HepG2 (cell line): Measurements from ENCODE around the gene CRAMP1. TPM values are rescaled to one million over a fixed set of nuclear protein-coding genes. Genes with fewer than 3 reads are reported as not detected.

Source experiments
- ATAC-seq: fragments of 200-7000 bp; cut with Tn5 transposase; 3 replicates; pipeline ENCODE4 v1.9.1; 2020; ENCODE audit warnings: mild to moderate bottlenecking, moderate library complexity
- BruUV-seq: library from RNA; stranded (reverse); fragments of 400-500 nt; replicated peaks from 2 replicates; lab custom pipeline; 2021; lab: Mats Ljungman, UMichigan
- CTCF ChIA-PET: fragments of 300-600 bp; formaldehyde crosslinking; extraction: SDS; loops from one replicate; lab custom pipeline; 2021; ENCODE audit warnings: low total read pairs, inconsistent platforms, low intra/inter-chr PET ratio; lab: Yijun Ruan, JAX
- POLR2A ChIA-PET: fragments of 350-600 bp; sonication (Branson Sonifier 250); formaldehyde crosslinking; loops from one replicate; lab custom pipeline; 2020; ENCODE audit warnings: antibody characterized with exemption, inconsistent platforms; lab: Yijun Ruan, JAX
- DNase-seq: peaks from one replicate; pipeline ENCODE4 v3.0.0-alpha.2; 2015; ENCODE audit warnings: low spot score
- FAIRE-seq: peaks from 3 replicates; lab custom pipeline; 2011; peaks lifted over from hg19 to GRCh38; lab: Jason Lieb, UNC
- H2AFZ ChIP-seq: one replicate; pipeline ENCODE4 v1.6.1; 2011; ENCODE audit warnings: low read length, inconsistent platforms
- H3K27ac ChIP-seq: fragments of 300-600 bp; 3 replicates; pipeline ENCODE4 v1.8.0; 2011; ENCODE audit warnings: mixed run types, mild to moderate bottlenecking, mixed read lengths, low read length, inconsistent platforms; ENCODE audit not compliant: insufficient read depth; ENCODE audit errors: extremely low read length
- H3K27me3 ChIP-seq, 2 experiments: fragments of 200-600 bp in 1 of 2; 2 replicates in 1 of 2; 3 replicates in 1 of 2; pipeline versions ENCODE4 v1.6.0 to v1.8.0; 2011; ENCODE audit warnings: low read length in 2 of 2, mild to moderate bottlenecking in 2 of 2, moderate library complexity in 2 of 2, inconsistent platforms in 1 of 2; ENCODE audit not compliant: insufficient read depth in 2 of 2, control insufficient read depth in 1 of 2
- H3K36me3 ChIP-seq, 2 experiments: fragments of 200-600 bp in 1 of 2; replicated peaks in 1 of 2; 2 replicates in 1 of 2; 3 replicates in 1 of 2; pipeline versions ENCODE4 v1.5.1 to v1.8.0; 2011; ENCODE audit warnings: low read length in 2 of 2, inconsistent platforms in 1 of 2; ENCODE audit not compliant: insufficient read depth in 2 of 2, control insufficient read depth in 1 of 2
- H3K4me1 ChIP-seq: 2 replicates; pipeline ENCODE4 v1.5.1; 2012; ENCODE audit warnings: low read length, inconsistent platforms; ENCODE audit not compliant: insufficient read depth
- H3K4me2 ChIP-seq: 2 replicates; pipeline ENCODE4 v1.6.0; 2011; ENCODE audit warnings: low read depth, low read length, inconsistent platforms
- H3K4me3 ChIP-seq, 3 experiments: fragments of 200-600 bp in 1 of 3; sonication (generic), shearing (Covaris generic) in 1 of 3; replicated peaks in 1 of 3; 2 replicates each; pipeline ENCODE4 v1.5.1; 2011 to 2016; ENCODE audit warnings: low read length in 3 of 3, inconsistent platforms in 2 of 3, low read depth in 2 of 3, mild to moderate bottlenecking in 2 of 3, control low read depth in 1 of 3, mixed read lengths in 1 of 3; ENCODE audit not compliant: insufficient read depth in 1 of 3
- H3K79me2 ChIP-seq: one replicate; pipeline ENCODE4 v1.6.1; 2011; ENCODE audit warnings: low read length, inconsistent platforms; ENCODE audit not compliant: insufficient read depth
- H3K9ac ChIP-seq: 2 replicates; pipeline ENCODE4 v1.6.0; 2011; ENCODE audit warnings: mild to moderate bottlenecking, low read depth, low read length, inconsistent platforms; ENCODE audit not compliant: insufficient read depth
- H3K9me3 ChIP-seq: 2 replicates; pipeline ENCODE4 v1.5.1; 2012; ENCODE audit warnings: mild to moderate bottlenecking, low read length
- H4K20me1 ChIP-seq: 2 replicates; pipeline ENCODE4 v1.6.0; 2011; ENCODE audit warnings: inconsistent platforms, mild to moderate bottlenecking, low read length, moderate library complexity; ENCODE audit not compliant: insufficient read depth
- ATF3 ChIP-seq: sonication (generic); formaldehyde crosslinking; IDR thresholded peaks from 2 replicates; pipeline ENCODE4 v1.4.0; 2020; ENCODE audit warnings: missing genetic modification reagents
- CHD2 ChIP-seq: IDR thresholded peaks from 2 replicates; pipeline ENCODE4 v1.6.1; 2011; ENCODE audit warnings: low read depth, low read length, improper control_type of control experiment
- KMT2B ChIP-seq: IDR thresholded peaks from 2 replicates; pipeline ENCODE4 v1.6.1; 2016; ENCODE audit warnings: missing genetic modification reagents, missing compliant biosample characterization
- MTERF4 ChIP-seq: sonication (generic); formaldehyde crosslinking; IDR thresholded peaks from 2 replicates; pipeline ENCODE4 v1.8.0; 2023; ENCODE audit warnings: mild to moderate bottlenecking, missing genetic modification reagents
- PLSCR1 ChIP-seq: sonication (generic); formaldehyde crosslinking; IDR thresholded peaks from 2 replicates; pipeline ENCODE4 v1.5.0; 2020; ENCODE audit warnings: missing genetic modification reagents, mild to moderate bottlenecking, borderline replicate concordance
- PRDM15 ChIP-seq: sonication (generic); formaldehyde crosslinking; IDR thresholded peaks from 2 replicates; pipeline ENCODE4 v1.4.0; 2020; ENCODE audit warnings: missing genetic modification reagents
- SP1 ChIP-seq, 2 experiments: fragments of 450-650 bp in 1 of 2; sonication (generic) in 1 of 2; formaldehyde crosslinking in 1 of 2; IDR thresholded peaks; 2 replicates each; pipeline versions ENCODE4 v1.4.0 to v1.6.1; 2016 to 2020; ENCODE audit warnings: missing genetic modification reagents in 1 of 2
- STAG1 ChIP-seq: sonication (generic); formaldehyde crosslinking; IDR thresholded peaks from 2 replicates; pipeline ENCODE4 v1.4.0; 2020; ENCODE audit warnings: missing genetic modification reagents
- ZBTB25 ChIP-seq: IDR thresholded peaks from 2 replicates; pipeline ENCODE4 v1.6.1; 2018; ENCODE audit warnings: missing genetic modification reagents
- ZNF282 ChIP-seq: fragments of 450-650 bp; IDR thresholded peaks from 2 replicates; pipeline ENCODE4 v1.6.1; 2018; ENCODE audit not compliant: partially characterized antibody
- WGBS: methylation state at CpG from one replicate; pipeline ENCODE4 v1.1.6; 2017; ENCODE audit warnings: low lambda C conversion rate; 5-methylcytosine and 5-hydroxymethylcytosine counted together
- in situ Hi-C: cut with HindIII; loops from 2 replicates; pipeline ENCODE4 v1.10.0; 2017; ENCODE audit warnings: low pct_unique_long_range_greater_than_20kb; ENCODE audit not compliant: extremely low pct_ligation_motif_present
- intact Hi-C: fragments of 100-400 bp; cut with micrococcal nuclease; formaldehyde crosslinking; loops from one replicate; pipeline ENCODE4 v1.10.0; 2022; ENCODE audit not compliant: unreplicated experiment
- polyA plus RNA-seq, 8 experiments: library from polyadenylated mRNA; depleted of rRNA in 3 of 8; stranded (reverse) in 7 of 8; unstranded in 1 of 8; fragments of >200 nt; fragmentation: Illumina TruSeq in 4 of 8; extraction: Trizol in 4 of 8; gene quantifications; 2 replicates each; pipeline versions ENCODE4 v1.2.1 to v1.2.3, GENCODE V29; 2011 to 2016; ENCODE audit warnings: low read depth in 4 of 8, missing spikeins in 1 of 8, mixed read lengths in 1 of 8; ENCODE audit not compliant: insufficient read depth in 1 of 8
- total RNA-seq, 5 experiments: library from RNA; depleted of rRNA; stranded (reverse); fragments of >200 nt; fragmentation: Illumina TruSeq; extraction: Trizol; gene quantifications; 2 replicates each; pipeline ENCODE4 v1.2.3, GENCODE V29; 2016; ENCODE audit warnings: low read depth in 1 of 5

Gene CRAMP1
- total and polyA plus RNA-seq, 2 of the 13 experiments (the other 11 are each of a cell fraction or from before 2014, with no cell fraction given), result 6.8 to 9.7 TPM

GRCh38 chr16:1700246-1700645 is 88.1 kb downstream of the CRAMP1 start:
- Histone ChIP-seq H2AFZ (no peak overlapping the region), H4K20me1 (no peaks in the 10 kb centered on the region), H3K4me2 (no peak overlapping the region), H3K27ac (no peak overlapping the region), H3K27me3 (no peaks in the 10 kb centered on the region), H3K9ac (no peak overlapping the region), H3K36me3 (peaks cover 28 to 64% of the 10 kb centered on the region in 2 experiments), H3K4me1 (peaks cover 6% of the 10 kb centered on the region), H3K9me3 (no peaks in the 10 kb centered on the region), H3K79me2 (no peaks in the 10 kb centered on the region), H3K4me3 (no peak overlapping the region)
- intact Hi-C loops (loop anchor here (10.0 kb wide), 1 partner anchor 85 kb away; the partner anchor contains the start of genes CRAMP1 and IFT140), in situ Hi-C loops (no loop called here)
- CTCF ChIA-PET, result no interaction called here
- no TSS peak for BruUV-seq
- no peak for DNase-seq
- POLR2A ChIA-PET, result no interaction called here
- TF ChIP-seq KMT2B (CRISPR knock-in tag), result no peak
- no CpG with 5 or more reads among the region's 3 CpGs for WGBS
- ATAC-seq, result no peak
- no peak for FAIRE-seq

GRCh38 chr16:1701216-1701878 is 89.2 kb downstream of the CRAMP1 start:
- Histone ChIP-seq H3K36me3 (peaks cover 28 to 55% of the 10 kb centered on the region in 2 experiments; a peak in 4 of 5 replicates), H3K9me3 (no peaks in the 10 kb centered on the region), H3K27me3 (no peaks in the 10 kb centered on the region; a peak in 1 of 5 replicates), H3K4me2 (no peak overlapping the region), H3K79me2 (peaks cover 3% of the 10 kb centered on the region), H3K4me3 (no peak overlapping the region), H2AFZ (no peak overlapping the region), H3K27ac (no peak overlapping the region), H3K9ac (no peak overlapping the region), H4K20me1 (no peaks in the 10 kb centered on the region), H3K4me1 (peaks cover 7% of the 10 kb centered on the region)
- WGBS, result 98% methylated on average over 6 of the region's 6 CpGs
- in situ Hi-C loops, result no loop called here
- ChIA-PET CTCF (no interaction called here), POLR2A (no interaction called here)
- DNase-seq, result no peak
- no TSS peak for BruUV-seq
- ATAC-seq, result no peak
- FAIRE-seq, result no peak
- intact Hi-C loops, result loop anchor here (10.0 kb wide), 1 partner anchor 87 kb away; the partner anchor contains the start of genes CRAMP1 and IFT140
- TF ChIP-seq ZBTB25 (CRISPR knock-in tag) (no peak), CHD2 (no peak), SP1 (IDR thresholded peaks at IDR 0.05) (no peak), SP1 (CRISPR knock-in tag; IDR thresholded peaks at IDR 0.05) (no peak), ZNF282 (no peak), ATF3 (no peak), MTERF4 (CRISPR knock-in tag) (no peak), PLSCR1 (CRISPR knock-in tag) (no peak), STAG1 (CRISPR knock-in tag) (no peak), PRDM15 (CRISPR knock-in tag) (no peak)
